ENCODE results near the gene LAX1. TPM values are rescaled to one million over a fixed set of nuclear protein-coding genes. Genes with fewer than 3 reads are reported as not detected.

The LAX1 gene
- total and polyA plus RNA-seq, 8 donors, result 0.08 to 1.0 (median 0.22) TPM; not detected in 1

- 69 to 71% methylated on average over 2 of the region's 2 CpGs for WGBS, 2 donors
- Histone ChIP-seq H3K27ac (no peak overlapping the region), H3K36me3 (no peaks in the 10 kb centered on the region), H3K9me3 (no peaks in the 10 kb centered on the region), H3K27me3 (no peaks in the 10 kb centered on the region), H3K4me1 (peaks cover 18 to 41% (median 25%) of the 10 kb centered on the region in 3 donors), H3K4me3 (peak overlapping the region in 2 of 4 donors; percentile 75 to 77)
- intact Hi-C loops (cut with DNase I), result no loop called here
- FAIRE-seq (no peak), DNase-seq (no peak), ATAC-seq (no peak)
- TF ChIP-seq CTCF (IDR thresholded peaks at IDR 0.05), result no peak
Measured at GRCh38 chr1:203797216-203797615, 32.2 kb downstream of the LAX1 start.

GRCh38 chr1:203797948-203798655, 33.1 kb downstream of the LAX1 start:
- TF ChIP-seq CTCF (IDR thresholded peaks at IDR 0.05), result no peak
- H3K4me3 ChIP-seq, result no peak overlapping the region

GRCh38 chr1:203799157-203799556, 34.2 kb downstream of the LAX1 start:
- intact Hi-C loops (cut with DNase I), result no loop called here
- no peak overlapping the region for H3K4me3 ChIP-seq
- H3K9me3 ChIP-seq, result no peaks in the 10 kb centered on the region
- H3K4me1 ChIP-seq, result peaks cover 18 to 51% (median 25%) of the 10 kb centered on the region in 3 donors
- no peaks in the 10 kb centered on the region for H3K27me3 ChIP-seq
- no peak for TF ChIP-seq CTCF (IDR thresholded peaks at IDR 0.05)
- no peak overlapping the region for H3K27ac ChIP-seq
- no peak for FAIRE-seq
- no peak for DNase-seq
- H3K36me3 ChIP-seq, result no peaks in the 10 kb centered on the region
- no peak for ATAC-seq
- WGBS, 2 donors, result 88 to 96% methylated on average over 4 of the region's 4 CpGs

More at GRCh38 chr1:203797948-203798655, 33.1 kb downstream of the LAX1 start:
- no peak for FAIRE-seq
- no peaks in the 10 kb centered on the region for H3K36me3 ChIP-seq
- DNase-seq, result peak in 4 of 6 donors; percentile 13 to 27 (median 22)
- H3K27me3 ChIP-seq, result no peaks in the 10 kb centered on the region
- intact Hi-C loops (cut with DNase I), result no loop called here
- ATAC-seq, result no peak
- 67 to 73% methylated on average over 6 of the region's 6 CpGs for WGBS, 2 donors
- no peaks in the 10 kb centered on the region for H3K9me3 ChIP-seq
- H3K4me1 ChIP-seq, result peaks cover 18 to 47% (median 25%) of the 10 kb centered on the region in 3 donors
- no peak overlapping the region for H3K27ac ChIP-seq

GRCh38 chr1:203799971-203800370, 35.0 kb downstream of the LAX1 start:
- no peak for TF ChIP-seq CTCF (IDR thresholded peaks at IDR 0.05)
- Histone ChIP-seq H3K36me3 (no peaks in the 10 kb centered on the region), H3K9me3 (no peaks in the 10 kb centered on the region), H3K4me1 (peaks cover 17 to 51% (median 25%) of the 10 kb centered on the region in 3 donors), H3K4me3 (no peak overlapping the region), H3K27me3 (no peaks in the 10 kb centered on the region), H3K27ac (no peak overlapping the region)
- DNase-seq (no peak), ATAC-seq (no peak), FAIRE-seq (no peak)
- intact Hi-C loops (cut with DNase I), result no loop called here
- 26 to 33% methylated on average over 1 of the region's 1 CpG for WGBS, 2 donors

GRCh38 chr1:203805689-203806088, 40.7 kb downstream of the LAX1 start:
- Histone ChIP-seq H3K36me3 (peaks cover 0 to 15% (median 0%) of the 10 kb centered on the region in 3 donors), H3K9me3 (no peaks in the 10 kb centered on the region), H3K27ac (no peak overlapping the region), H3K27me3 (no peaks in the 10 kb centered on the region), H3K4me1 (peaks cover 0 to 25% (median 0%) of the 10 kb centered on the region in 3 donors), H3K4me3 (no peak overlapping the region)
- TF ChIP-seq CTCF (IDR thresholded peaks at IDR 0.05), result no peak
- ATAC-seq (no peak), FAIRE-seq (no peak), DNase-seq (no peak)
- WGBS, 2 donors, result 96 to 98% methylated on average over 7 of the region's 7 CpGs
- intact Hi-C loops (cut with DNase I), result no loop called here

Measured in pancreas (tissue), 10 donors.